Body of pancreas (tissue), 4 donors: ENCODE data around the gene PABPC1L2A. TPM values are rescaled to one million over a fixed set of nuclear protein-coding genes. Genes with fewer than 3 reads are reported as not detected.
"Not testable (repeated sequence)": the region's sequence is repeated elsewhere in the genome, so short reads cannot be mapped to it uniquely, and the experiment has no call there.

Source experiments
- ATAC-seq: fragments of 150-250 bp; one replicate; pipeline ENCODE4 v1.9.1; 2016
- DNase-seq, 4 donors: peaks; one replicate each; pipeline ENCODE4 v3.0.0-alpha.2; 2019
- H3K27ac ChIP-seq, 4 donors: fragments of 200-600 bp; sonication (generic); 1 replicate in 3 of 4; 2 replicates in 1 of 4; pipeline versions ENCODE4 v1.5.1 to v1.6.1; 2016 to 2019; ENCODE audit warnings: mild to moderate bottlenecking in 1 of 4, mixed read lengths in 1 of 4, moderate library complexity in 1 of 4
- H3K27me3 ChIP-seq, 2 donors: fragments of 200-600 bp; sonication (generic); one replicate each; pipeline ENCODE4 v1.6.0; 2016; ENCODE audit warnings: mild to moderate bottlenecking in 1 of 2
- H3K36me3 ChIP-seq, 2 donors: fragments of 200-600 bp; sonication (generic); replicated peaks in 1 of 2; 2 replicates each; pipeline ENCODE4 v1.5.1; 2016; ENCODE audit warnings: low read depth in 2 of 2; ENCODE audit not compliant: insufficient read depth in 1 of 2
- H3K4me1 ChIP-seq: fragments of 200-600 bp; sonication (generic); one replicate; pipeline ENCODE4 v1.6.0; 2016
- H3K4me3 ChIP-seq, 2 donors: fragments of 200-600 bp; sonication (generic); 1 replicate in 1 of 2; 2 replicates in 1 of 2; pipeline ENCODE4 v1.5.1; 2016 to 2019
- H3K9me3 ChIP-seq, 3 donors: fragments of 200-600 bp; sonication (generic); 1 replicate in 2 of 3; 2 replicates in 1 of 3; pipeline ENCODE4 v1.5.1; 2016
- CTCF ChIP-seq, 7 experiments: fragments of 450-650 bp in 4 of 7; fragments of 200-600 bp in 3 of 7; sonication (generic) in 3 of 7; IDR thresholded peaks; one replicate each; pipeline ENCODE4 v1.5.1; 2016 to 2019; ENCODE audit warnings: antibody characterized with exemption in 7 of 7
- POLR2A ChIP-seq, 3 donors: fragments of 450-650 bp; IDR thresholded peaks; one replicate each; pipeline ENCODE4 v1.6.1; 2016; ENCODE audit warnings: antibody characterized with exemption in 3 of 3, mild to moderate bottlenecking in 2 of 3
- WGBS, 2 donors: methylation state at CpG; one replicate each; pipeline ENCODE4 v1.1.5; 2017; 5-methylcytosine and 5-hydroxymethylcytosine counted together
- intact Hi-C: fragments of 100-400 bp; cut with DNase I; formaldehyde crosslinking; loops from one replicate; pipeline ENCODE4 v1.15.1; 2023
- total RNA-seq, 2 donors: library from RNA; depleted of rRNA; stranded (reverse); fragments of >200 nt; gene quantifications; one replicate each; pipeline ENCODE4 v1.1.0, GENCODE V29; 2016

Gene PABPC1L2A
- not detected for total RNA-seq

- H3K27me3 ChIP-seq, intact Hi-C loops, H3K9me3 ChIP-seq, DNase-seq, H3K4me3 ChIP-seq, ATAC-seq, H3K4me1 ChIP-seq, H3K27ac ChIP-seq, H3K36me3 ChIP-seq: not testable (repeated sequence)
- WGBS, 2 donors: no CpG with 5 or more reads among the region's 45 CpGs
Measured at GRCh38 chrX:73079024-73079562, at the start of gene PABPC1L2A. TSS of gene PABPC1L2A (minus strand) at chrX:73079512. CDS start at chrX:73079386, 126 bp downstream.

- Histone ChIP-seq H3K36me3 (no peaks in the 10 kb centered on the region), H3K27me3 (no peaks in the 10 kb centered on the region), H3K27ac (no peak overlapping the region), H3K9me3 (no peaks in the 10 kb centered on the region), H3K4me1 (no peaks in the 10 kb centered on the region), H3K4me3 (no peak overlapping the region)
- DNase-seq: peak; percentile 1 to 24 (median 15)
- intact Hi-C loops: no loop called here
- ATAC-seq: peak; percentile 45
- TF ChIP-seq CTCF (IDR thresholded peaks at IDR 0.05) (peak in 3 of 7 experiments; percentile 10 to 20 (median 18)), POLR2A (IDR thresholded peaks at IDR 0.05) (no peak)
- 47 to 51% methylated on average over 15 to 18 of the region's 23 CpGs for WGBS, 2 donors
Measured at GRCh38 chrX:73127700-73128241, 48.5 kb upstream of the PABPC1L2A start.

DNA sequence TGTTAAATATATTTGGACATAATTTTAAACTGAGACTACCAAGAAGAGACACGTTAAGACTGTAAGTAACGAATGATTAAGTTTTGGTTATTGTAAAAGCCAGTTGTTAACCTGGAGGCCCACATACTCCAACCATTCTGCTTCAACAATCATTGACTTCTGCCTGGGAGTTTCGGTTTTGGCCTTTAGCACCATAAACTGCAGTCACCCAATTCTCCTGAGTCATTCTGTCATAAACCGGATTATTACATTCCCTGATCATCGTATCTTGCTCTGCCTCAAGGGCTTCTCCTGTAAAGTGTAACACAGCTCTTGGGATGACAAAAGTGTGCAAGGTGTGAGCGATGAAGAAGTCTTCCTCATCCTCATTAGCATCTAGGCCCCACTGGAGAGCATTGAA, 46.9 kb upstream of the PABPC1L2A start:
- H3K27ac ChIP-seq: no peak overlapping the region
- H3K9me3 ChIP-seq: no peaks in the 10 kb centered on the region
- 85 to 89% methylated on average over 5 to 6 of the region's 6 CpGs for WGBS, 2 donors
- ATAC-seq (no peak), DNase-seq (no peak)
- intact Hi-C loops: no loop called here
- TF ChIP-seq POLR2A (IDR thresholded peaks at IDR 0.05) (no peak), CTCF (IDR thresholded peaks at IDR 0.05) (no peak)
- no peaks in the 10 kb centered on the region for H3K36me3 ChIP-seq
- H3K4me1 ChIP-seq: no peaks in the 10 kb centered on the region
- H3K27me3 ChIP-seq: no peaks in the 10 kb centered on the region
- H3K4me3 ChIP-seq: no peak overlapping the region

GRCh38 chrX:73099505-73099904, 20.2 kb upstream of the PABPC1L2A start:
- H3K4me3 ChIP-seq, H3K27ac ChIP-seq, DNase-seq, intact Hi-C loops, H3K4me1 ChIP-seq, H3K9me3 ChIP-seq, H3K36me3 ChIP-seq, ATAC-seq, H3K27me3 ChIP-seq: not testable (repeated sequence)
- WGBS, 2 donors: 83% methylated on average over 9 of the region's 9 CpGs; no CpG with 5 or more reads in 1 of the 2 donors

- DNase-seq, H3K9me3 ChIP-seq, H3K27ac ChIP-seq, intact Hi-C loops, H3K4me3 ChIP-seq, H3K4me1 ChIP-seq, H3K27me3 ChIP-seq, ATAC-seq, H3K36me3 ChIP-seq: not testable (repeated sequence)
- peak in 3 of 7 experiments; percentile 4 to 31 (median 26) for TF ChIP-seq CTCF (IDR thresholded peaks at IDR 0.05)
- WGBS, 2 donors: 0 to 36% methylated on average over 1 of the region's 1 CpG
Measured at GRCh38 chrX:73086766-73087165, 7.5 kb upstream of the PABPC1L2A start.

- no CpG with 5 or more reads among the region's 44 CpGs for WGBS, 2 donors
- H3K27ac ChIP-seq, H3K27me3 ChIP-seq, H3K4me3 ChIP-seq, H3K36me3 ChIP-seq, H3K4me1 ChIP-seq, intact Hi-C loops, ATAC-seq, DNase-seq, H3K9me3 ChIP-seq: not testable (repeated sequence)
Measured at GRCh38 chrX:73079884-73080283, 572 bp upstream of the PABPC1L2A start.

DNA sequence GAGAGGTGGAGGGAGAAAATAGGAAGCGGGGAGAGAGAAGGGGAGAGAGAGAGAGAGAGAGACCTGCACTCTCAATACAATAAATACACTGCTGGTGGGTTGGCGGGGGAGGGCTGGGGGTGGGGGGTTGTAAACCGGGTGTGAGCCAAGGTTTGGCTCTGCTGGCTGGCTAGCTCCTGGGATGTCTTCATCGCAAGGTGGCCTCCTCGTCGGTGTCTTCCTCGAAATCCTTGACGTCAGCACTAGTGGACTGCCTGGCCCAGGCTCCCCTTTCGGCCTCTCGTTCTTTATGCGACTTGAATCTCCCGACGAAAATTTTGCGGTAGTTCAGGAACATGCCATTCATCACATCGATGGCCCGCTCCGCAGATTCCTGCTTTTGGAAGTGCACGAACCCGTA, 715 bp downstream of the PABPC1L2A start:
- ATAC-seq, H3K27ac ChIP-seq, H3K4me3 ChIP-seq, H3K27me3 ChIP-seq, H3K4me1 ChIP-seq, H3K36me3 ChIP-seq, H3K9me3 ChIP-seq, DNase-seq, intact Hi-C loops: not testable (repeated sequence)
- WGBS, 2 donors: no CpG with 5 or more reads among the region's 19 CpGs
